ENCODE measurements around the gene KRTAP12-2. TPM values are rescaled to one million over a fixed set of nuclear protein-coding genes. Genes with fewer than 3 reads are reported as not detected.
"Not testable (repeated sequence)": the region's sequence is repeated elsewhere in the genome, so short reads cannot be mapped to it uniquely, and the experiment has no call there.

The KRTAP12-2 gene
- total and polyA plus RNA-seq, 4 donors = not detected

DNA sequence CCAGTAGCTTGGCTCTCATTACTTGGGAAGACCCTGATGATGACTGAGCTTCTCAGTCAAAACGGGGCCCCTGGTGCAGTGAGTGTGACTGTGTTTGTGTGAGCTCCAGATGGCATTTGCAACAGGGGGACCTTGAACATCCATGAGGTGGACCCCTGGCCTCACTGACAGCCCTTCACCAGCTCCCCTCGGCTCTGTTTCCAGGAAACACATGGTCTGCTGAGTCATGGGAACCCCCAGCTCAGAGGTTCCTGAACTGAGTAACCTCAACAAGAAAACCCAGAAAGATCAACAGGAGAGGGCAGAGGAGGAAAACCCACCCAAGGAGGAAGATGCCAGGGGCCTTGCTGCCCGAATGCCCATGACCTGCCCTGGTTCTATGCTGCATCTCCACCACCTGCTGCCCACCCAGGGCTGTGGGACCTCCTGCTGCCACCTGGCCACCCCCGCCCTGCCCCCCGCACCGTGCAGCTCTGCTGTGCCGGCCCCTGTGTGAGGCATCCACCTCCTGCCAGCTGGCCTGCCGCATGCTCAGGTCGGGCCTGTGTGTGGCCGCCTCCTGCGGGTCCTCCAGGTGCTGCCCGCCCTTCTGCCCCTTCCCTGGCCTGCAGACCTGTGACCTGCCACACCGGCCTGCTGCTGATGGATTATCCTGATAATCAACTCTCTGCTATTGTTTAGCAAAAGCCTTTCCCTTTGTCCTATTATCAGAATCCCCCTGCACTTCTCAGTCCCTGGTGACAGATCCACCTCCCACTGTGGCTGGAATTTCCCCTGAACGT is 19.5 kb upstream of the KRTAP12-2 start:
- no peaks in the 10 kb centered on the region for H3K36me3 ChIP-seq (ENCODE audit: control insufficient read depth in 4 of 4, insufficient read depth in 3 of 4, low read depth in 1 of 4, low read length in 3 of 4)
- H3K27ac ChIP-seq (ENCODE audit: low read depth in 1 of 2, low read length in 2 of 2) = no peak overlapping the region
- no peaks in the 10 kb centered on the region for H3K9me3 ChIP-seq (ENCODE audit: control insufficient read depth in 4 of 4, low read length in 3 of 4)
- no peak overlapping the region for H3K9ac ChIP-seq (ENCODE audit: low read depth in 1 of 2, low read length in 2 of 2)
- peak; percentile 25 for DNase-seq (ENCODE audit: low spot score)
- TF ChIP-seq, protein P1, sequence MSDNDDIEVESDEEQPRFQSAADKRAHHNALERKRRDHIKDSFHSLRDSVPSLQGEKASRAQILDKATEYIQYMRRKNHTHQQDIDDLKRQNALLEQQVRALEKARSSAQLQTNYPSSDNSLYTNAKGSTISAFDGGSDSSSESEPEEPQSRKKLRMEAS (IDR thresholded peaks at IDR 0.05) = no peak
- TF ChIP-seq TAF1 (conservative IDR thresholded peaks at IDR 0.05) (no peak), RAD21 (IDR thresholded peaks at IDR 0.05) (no peak), HNF4A (conservative IDR thresholded peaks at IDR 0.05) (no peak)
- peaks cover 0 to 2% (median under 1%) of the 10 kb centered on the region in 4 donors for H3K27me3 ChIP-seq (ENCODE audit: control insufficient read depth in 4 of 4, insufficient read depth in 4 of 4, low read length in 3 of 4)
- no peaks in the 10 kb centered on the region for H3K4me1 ChIP-seq (ENCODE audit: control insufficient read depth in 4 of 4, insufficient read depth in 4 of 4, low read length in 3 of 4)
- no peak overlapping the region for H3K4me3 ChIP-seq (ENCODE audit: low read depth in 1 of 3, low read length in 3 of 3)
- 33% methylated on average over 14 of the region's 14 CpGs for WGBS

DNA sequence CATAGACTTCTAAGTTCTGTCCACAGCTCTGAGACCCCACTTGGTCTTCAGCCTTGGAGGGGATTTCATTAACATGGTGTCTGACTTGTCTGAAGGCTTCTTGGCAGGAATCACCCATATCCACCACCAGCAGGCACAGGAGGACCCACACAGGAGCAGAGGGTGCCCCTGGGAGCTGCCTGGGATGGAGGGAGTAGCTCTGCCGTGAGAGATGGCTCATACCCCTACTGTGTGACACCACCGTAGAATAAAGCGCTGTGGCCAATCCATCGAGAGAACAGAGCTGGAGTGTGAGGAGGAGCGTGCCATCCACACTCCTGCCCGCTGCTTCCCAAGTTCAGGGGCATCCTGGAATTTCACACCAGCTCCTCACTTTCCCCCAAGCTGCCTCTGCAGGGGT is 18.3 kb upstream of the KRTAP12-2 start:
- H3K36me3 ChIP-seq (ENCODE audit: control insufficient read depth in 4 of 4, insufficient read depth in 3 of 4, low read depth in 1 of 4, low read length in 3 of 4); H3K4me3 ChIP-seq (ENCODE audit: low read depth in 1 of 3, low read length in 3 of 3); DNase-seq (ENCODE audit: low spot score); H3K9ac ChIP-seq (ENCODE audit: low read depth in 1 of 2, low read length in 2 of 2); H3K27ac ChIP-seq (ENCODE audit: low read depth in 1 of 2, low read length in 2 of 2); H3K9me3 ChIP-seq (ENCODE audit: control insufficient read depth in 4 of 4, low read length in 3 of 4); H3K27me3 ChIP-seq (ENCODE audit: control insufficient read depth in 4 of 4, insufficient read depth in 4 of 4, low read length in 3 of 4); H3K4me1 ChIP-seq (ENCODE audit: control insufficient read depth in 4 of 4, insufficient read depth in 4 of 4, low read length in 3 of 4): not testable (repeated sequence)
- WGBS = 67% methylated on average over 6 of the region's 6 CpGs

DNA sequence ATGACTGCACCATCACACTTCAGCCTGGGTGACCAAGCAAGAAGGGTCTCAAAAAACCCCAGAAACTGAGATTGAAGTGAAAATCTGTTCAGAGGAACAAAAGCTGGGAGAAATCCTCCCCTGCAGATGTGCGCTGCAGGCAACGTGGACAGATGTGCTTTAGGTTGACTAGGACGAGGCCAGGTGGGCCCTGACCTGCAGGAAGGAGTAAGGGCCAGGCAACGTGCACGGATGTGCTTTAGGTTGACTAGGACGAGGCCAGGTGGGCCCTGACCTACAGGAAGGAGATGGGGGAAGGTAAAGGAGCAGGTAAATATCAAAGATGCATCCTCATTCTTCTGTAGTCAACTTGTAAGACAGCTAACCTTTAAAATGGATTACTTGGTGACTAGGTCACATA is 17.8 kb upstream of the KRTAP12-2 start:
- TF ChIP-seq, protein P2, sequence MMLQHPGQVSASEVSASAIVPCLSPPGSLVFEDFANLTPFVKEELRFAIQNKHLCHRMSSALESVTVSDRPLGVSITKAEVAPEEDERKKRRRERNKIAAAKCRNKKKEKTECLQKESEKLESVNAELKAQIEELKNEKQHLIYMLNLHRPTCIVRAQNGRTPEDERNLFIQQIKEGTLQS (IDR thresholded peaks at IDR 0.05) = no peak
- TF ChIP-seq JUND (IDR thresholded peaks at IDR 0.05) = no peak
- no peak for TF ChIP-seq RXRA (IDR thresholded peaks at IDR 0.05)
- TF ChIP-seq HNF4A (conservative IDR thresholded peaks at IDR 0.05) = no peak
- no peak for TF ChIP-seq YY1 (IDR thresholded peaks at IDR 0.05)
- TF ChIP-seq NR2F2 (IDR thresholded peaks at IDR 0.05) = no peak
- TF ChIP-seq RAD21 (IDR thresholded peaks at IDR 0.05) = no peak
- TF ChIP-seq, protein P3, sequence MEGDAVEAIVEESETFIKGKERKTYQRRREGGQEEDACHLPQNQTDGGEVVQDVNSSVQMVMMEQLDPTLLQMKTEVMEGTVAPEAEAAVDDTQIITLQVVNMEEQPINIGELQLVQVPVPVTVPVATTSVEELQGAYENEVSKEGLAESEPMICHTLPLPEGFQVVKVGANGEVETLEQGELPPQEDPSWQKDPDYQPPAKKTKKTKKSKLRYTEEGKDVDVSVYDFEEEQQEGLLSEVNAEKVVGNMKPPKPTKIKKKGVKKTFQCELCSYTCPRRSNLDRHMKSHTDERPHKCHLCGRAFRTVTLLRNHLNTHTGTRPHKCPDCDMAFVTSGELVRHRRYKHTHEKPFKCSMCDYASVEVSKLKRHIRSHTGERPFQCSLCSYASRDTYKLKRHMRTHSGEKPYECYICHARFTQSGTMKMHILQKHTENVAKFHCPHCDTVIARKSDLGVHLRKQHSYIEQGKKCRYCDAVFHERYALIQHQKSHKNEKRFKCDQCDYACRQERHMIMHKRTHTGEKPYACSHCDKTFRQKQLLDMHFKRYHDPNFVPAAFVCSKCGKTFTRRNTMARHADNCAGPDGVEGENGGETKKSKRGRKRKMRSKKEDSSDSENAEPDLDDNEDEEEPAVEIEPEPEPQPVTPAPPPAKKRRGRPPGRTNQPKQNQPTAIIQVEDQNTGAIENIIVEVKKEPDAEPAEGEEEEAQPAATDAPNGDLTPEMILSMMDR (IDR thresholded peaks at IDR 0.05; ENCODE audit: low read depth, low read length, missing input control) = no peak
- TF ChIP-seq GABPA (IDR thresholded peaks at IDR 0.05 in 1 of 2, conservative IDR thresholded peaks at IDR 0.05 in 1 of 2) = no peak
- TF ChIP-seq TAF1 (conservative IDR thresholded peaks at IDR 0.05) = no peak
- TF ChIP-seq SP1 (IDR thresholded peaks at IDR 0.05) = no peak
- TF ChIP-seq, protein P1 (IDR thresholded peaks at IDR 0.05) = no peak
- no peak for TF ChIP-seq EGR1 (IDR thresholded peaks at IDR 0.05; ENCODE audit: low read depth in 2 of 2)
- no peak for TF ChIP-seq HNF4G (IDR thresholded peaks at IDR 0.05)
- TF ChIP-seq, protein P4, sequence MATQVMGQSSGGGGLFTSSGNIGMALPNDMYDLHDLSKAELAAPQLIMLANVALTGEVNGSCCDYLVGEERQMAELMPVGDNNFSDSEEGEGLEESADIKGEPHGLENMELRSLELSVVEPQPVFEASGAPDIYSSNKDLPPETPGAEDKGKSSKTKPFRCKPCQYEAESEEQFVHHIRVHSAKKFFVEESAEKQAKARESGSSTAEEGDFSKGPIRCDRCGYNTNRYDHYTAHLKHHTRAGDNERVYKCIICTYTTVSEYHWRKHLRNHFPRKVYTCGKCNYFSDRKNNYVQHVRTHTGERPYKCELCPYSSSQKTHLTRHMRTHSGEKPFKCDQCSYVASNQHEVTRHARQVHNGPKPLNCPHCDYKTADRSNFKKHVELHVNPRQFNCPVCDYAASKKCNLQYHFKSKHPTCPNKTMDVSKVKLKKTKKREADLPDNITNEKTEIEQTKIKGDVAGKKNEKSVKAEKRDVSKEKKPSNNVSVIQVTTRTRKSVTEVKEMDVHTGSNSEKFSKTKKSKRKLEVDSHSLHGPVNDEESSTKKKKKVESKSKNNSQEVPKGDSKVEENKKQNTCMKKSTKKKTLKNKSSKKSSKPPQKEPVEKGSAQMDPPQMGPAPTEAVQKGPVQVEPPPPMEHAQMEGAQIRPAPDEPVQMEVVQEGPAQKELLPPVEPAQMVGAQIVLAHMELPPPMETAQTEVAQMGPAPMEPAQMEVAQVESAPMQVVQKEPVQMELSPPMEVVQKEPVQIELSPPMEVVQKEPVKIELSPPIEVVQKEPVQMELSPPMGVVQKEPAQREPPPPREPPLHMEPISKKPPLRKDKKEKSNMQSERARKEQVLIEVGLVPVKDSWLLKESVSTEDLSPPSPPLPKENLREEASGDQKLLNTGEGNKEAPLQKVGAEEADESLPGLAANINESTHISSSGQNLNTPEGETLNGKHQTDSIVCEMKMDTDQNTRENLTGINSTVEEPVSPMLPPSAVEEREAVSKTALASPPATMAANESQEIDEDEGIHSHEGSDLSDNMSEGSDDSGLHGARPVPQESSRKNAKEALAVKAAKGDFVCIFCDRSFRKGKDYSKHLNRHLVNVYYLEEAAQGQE (IDR thresholded peaks at IDR 0.05) = no peak
- no peak for TF ChIP-seq FOXA2 (IDR thresholded peaks at IDR 0.05)
- TF ChIP-seq, protein P5, sequence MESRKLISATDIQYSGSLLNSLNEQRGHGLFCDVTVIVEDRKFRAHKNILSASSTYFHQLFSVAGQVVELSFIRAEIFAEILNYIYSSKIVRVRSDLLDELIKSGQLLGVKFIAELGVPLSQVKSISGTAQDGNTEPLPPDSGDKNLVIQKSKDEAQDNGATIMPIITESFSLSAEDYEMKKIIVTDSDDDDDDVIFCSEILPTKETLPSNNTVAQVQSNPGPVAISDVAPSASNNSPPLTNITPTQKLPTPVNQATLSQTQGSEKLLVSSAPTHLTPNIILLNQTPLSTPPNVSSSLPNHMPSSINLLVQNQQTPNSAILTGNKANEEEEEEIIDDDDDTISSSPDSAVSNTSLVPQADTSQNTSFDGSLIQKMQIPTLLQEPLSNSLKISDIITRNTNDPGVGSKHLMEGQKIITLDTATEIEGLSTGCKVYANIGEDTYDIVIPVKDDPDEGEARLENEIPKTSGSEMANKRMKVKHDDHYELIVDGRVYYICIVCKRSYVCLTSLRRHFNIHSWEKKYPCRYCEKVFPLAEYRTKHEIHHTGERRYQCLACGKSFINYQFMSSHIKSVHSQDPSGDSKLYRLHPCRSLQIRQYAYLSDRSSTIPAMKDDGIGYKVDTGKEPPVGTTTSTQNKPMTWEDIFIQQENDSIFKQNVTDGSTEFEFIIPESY (IDR thresholded peaks at IDR 0.05) = no peak
- no peak for TF ChIP-seq FOXA1 (IDR thresholded peaks at IDR 0.05)
- Histone ChIP-seq H3K4me1 (ENCODE audit: control insufficient read depth in 4 of 4, insufficient read depth in 4 of 4, low read length in 3 of 4) (no peaks in the 10 kb centered on the region), H3K36me3 (ENCODE audit: control insufficient read depth in 4 of 4, insufficient read depth in 3 of 4, low read depth in 1 of 4, low read length in 3 of 4) (no peaks in the 10 kb centered on the region), H3K4me3 (ENCODE audit: low read depth in 1 of 3, low read length in 3 of 3) (no peak overlapping the region), H3K9me3 (ENCODE audit: control insufficient read depth in 4 of 4, low read length in 3 of 4) (no peaks in the 10 kb centered on the region), H3K27ac (ENCODE audit: low read depth in 1 of 2, low read length in 2 of 2) (no peak overlapping the region), H3K9ac (ENCODE audit: low read depth in 1 of 2, low read length in 2 of 2) (no peak overlapping the region), H3K27me3 (ENCODE audit: control insufficient read depth in 4 of 4, insufficient read depth in 4 of 4, low read length in 3 of 4) (peaks cover 0 to 2% (median under 1%) of the 10 kb centered on the region in 4 donors)
- WGBS = 61% methylated on average over 6 of the region's 6 CpGs
- no peak for DNase-seq (ENCODE audit: low spot score)

Data from liver (tissue), 9 donors.